ENCODE data around the gene TAS2R19.

DNA sequence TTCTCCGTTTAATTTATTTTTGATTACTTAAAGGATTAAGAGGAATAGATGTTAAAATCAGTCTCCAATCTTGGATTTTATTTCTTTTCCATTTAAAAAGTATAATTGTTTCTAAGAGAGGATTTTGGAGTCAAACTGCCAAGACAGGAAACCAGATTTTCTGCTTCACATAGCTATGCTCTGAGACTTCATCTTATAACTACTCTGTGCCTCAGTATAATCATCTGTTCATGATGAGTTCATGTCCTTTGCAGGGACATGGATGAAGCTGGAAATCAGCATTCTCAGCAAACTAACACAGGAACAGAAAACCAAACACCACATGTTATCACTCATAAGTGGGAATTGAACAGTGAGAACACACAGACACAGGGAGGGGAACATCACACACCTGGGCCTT is 17.7 kb upstream of the TAS2R19 start:
- TF ChIP-seq, protein P1, sequence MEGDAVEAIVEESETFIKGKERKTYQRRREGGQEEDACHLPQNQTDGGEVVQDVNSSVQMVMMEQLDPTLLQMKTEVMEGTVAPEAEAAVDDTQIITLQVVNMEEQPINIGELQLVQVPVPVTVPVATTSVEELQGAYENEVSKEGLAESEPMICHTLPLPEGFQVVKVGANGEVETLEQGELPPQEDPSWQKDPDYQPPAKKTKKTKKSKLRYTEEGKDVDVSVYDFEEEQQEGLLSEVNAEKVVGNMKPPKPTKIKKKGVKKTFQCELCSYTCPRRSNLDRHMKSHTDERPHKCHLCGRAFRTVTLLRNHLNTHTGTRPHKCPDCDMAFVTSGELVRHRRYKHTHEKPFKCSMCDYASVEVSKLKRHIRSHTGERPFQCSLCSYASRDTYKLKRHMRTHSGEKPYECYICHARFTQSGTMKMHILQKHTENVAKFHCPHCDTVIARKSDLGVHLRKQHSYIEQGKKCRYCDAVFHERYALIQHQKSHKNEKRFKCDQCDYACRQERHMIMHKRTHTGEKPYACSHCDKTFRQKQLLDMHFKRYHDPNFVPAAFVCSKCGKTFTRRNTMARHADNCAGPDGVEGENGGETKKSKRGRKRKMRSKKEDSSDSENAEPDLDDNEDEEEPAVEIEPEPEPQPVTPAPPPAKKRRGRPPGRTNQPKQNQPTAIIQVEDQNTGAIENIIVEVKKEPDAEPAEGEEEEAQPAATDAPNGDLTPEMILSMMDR (IDR thresholded peaks at IDR 0.05), result no peak
- TF ChIP-seq POLR2A (IDR thresholded peaks at IDR 0.05), result no peak
